ENCODE data around the gene SERHL2.
"Not testable (repeated sequence)": the region's sequence is repeated elsewhere in the genome, so short reads cannot be mapped to it uniquely, and the experiment has no call there.

The SERHL2 gene

GRCh38 chr22:42548597-42549330, 5.0 kb upstream of the SERHL2 start:
- DNase-seq (ENCODE audit: low read depth), result no peak
- no peak for TF ChIP-seq CTCF (IDR thresholded peaks at IDR 0.05; ENCODE audit: low read length, missing control alignments)
- H3K4me3 ChIP-seq (replicated peaks; ENCODE audit: low read depth, low read length), result no peak overlapping the region

- DNase-seq (ENCODE audit: low read depth), result no peak
- H3K4me3 ChIP-seq (replicated peaks; ENCODE audit: low read depth, low read length), result no peak overlapping the region
- no peak for TF ChIP-seq CTCF (IDR thresholded peaks at IDR 0.05; ENCODE audit: low read length, missing control alignments)
Observed at GRCh38 chr22:42549331-42550060, 4.3 kb upstream of the SERHL2 start.

GRCh38 chr22:42552294-42552647, 1.5 kb upstream of the SERHL2 start:
- not testable (repeated sequence) for DNase-seq (ENCODE audit: low read depth); H3K4me3 ChIP-seq (replicated peaks; ENCODE audit: low read depth, low read length)

GRCh38 chr22:42560381-42560780, 6.6 kb downstream of the SERHL2 start:
- DNase-seq (ENCODE audit: low read depth), result no peak
- no peak for TF ChIP-seq CTCF (IDR thresholded peaks at IDR 0.05; ENCODE audit: low read length, missing control alignments)
- H3K4me3 ChIP-seq (replicated peaks; ENCODE audit: low read depth, low read length), result no peak overlapping the region

GRCh38 chr22:42560781-42561180, 7.0 kb downstream of the SERHL2 start:
- TF ChIP-seq CTCF (IDR thresholded peaks at IDR 0.05; ENCODE audit: low read length, missing control alignments), result peak; percentile 47
- H3K4me3 ChIP-seq (replicated peaks; ENCODE audit: low read depth, low read length), result no peak overlapping the region
- DNase-seq (ENCODE audit: low read depth), result peak; percentile 24

- DNase-seq (ENCODE audit: low read depth), result no peak
- no peak overlapping the region for H3K4me3 ChIP-seq (replicated peaks; ENCODE audit: low read depth, low read length)
- TF ChIP-seq CTCF (IDR thresholded peaks at IDR 0.05; ENCODE audit: low read length, missing control alignments), result no peak
Observed at GRCh38 chr22:42561856-42562255, 8.1 kb downstream of the SERHL2 start.

- TF ChIP-seq CTCF (IDR thresholded peaks at IDR 0.05; ENCODE audit: low read length, missing control alignments), result no peak
- DNase-seq (ENCODE audit: low read depth), result no peak
Observed at GRCh38 chr22:42562279-42562678, 8.5 kb downstream of the SERHL2 start.

More at GRCh38 chr22:42562279-42562678, 8.5 kb downstream of the SERHL2 start:
- H3K4me3 ChIP-seq (replicated peaks; ENCODE audit: low read depth, low read length), result no peak overlapping the region

All from fibroblast of pulmonary artery (primary cell).